HUES64 (cell line): ENCODE data around the gene CAMK1G.

Experiments used
- H3K27ac ChIP-seq: 2 replicates; pipeline ENCODE4 v1.7.0; 2013; ENCODE audit warnings: low read depth, low read length, inconsistent platforms
- H3K27me3 ChIP-seq: 2 replicates; pipeline ENCODE4 v1.6.1; 2013; ENCODE audit warnings: mild to moderate bottlenecking, low read length; ENCODE audit not compliant: insufficient read depth
- H3K36me3 ChIP-seq: 2 replicates; pipeline ENCODE4 v1.6.1; 2013; ENCODE audit warnings: mild to moderate bottlenecking, low read length; ENCODE audit not compliant: insufficient read depth
- H3K4me1 ChIP-seq: 2 replicates; pipeline ENCODE4 v1.6.1; 2013; ENCODE audit warnings: mild to moderate bottlenecking, low read length, moderate library complexity; ENCODE audit not compliant: insufficient read depth
- H3K4me3 ChIP-seq: 2 replicates; pipeline ENCODE4 v1.5.1; 2013; ENCODE audit warnings: mild to moderate bottlenecking, low read length, moderate library complexity
- H3K9ac ChIP-seq: 2 replicates; pipeline ENCODE4 v1.6.1; 2013; ENCODE audit warnings: mild to moderate bottlenecking, low read depth, low read length
- H3K9me3 ChIP-seq: 2 replicates; pipeline ENCODE4 v1.6.1; 2013; ENCODE audit warnings: low read depth, low read length; ENCODE audit not compliant: insufficient read depth
- WGBS: fragments of 150-250, 120-280 bp; methylation state at CpG from one replicate; pipeline ENCODE4 v1.1.7; 2013; ENCODE audit warnings: missing lambda C conversion rate; 5-methylcytosine and 5-hydroxymethylcytosine counted together

CAMK1G gene

GRCh38 chr1:209586221-209586740, 2.8 kb downstream of the CAMK1G start:
- no peaks in the 10 kb centered on the region for H3K9me3 ChIP-seq
- WGBS: 83% methylated on average over 4 of the region's 4 CpGs
- H3K36me3 ChIP-seq: no peaks in the 10 kb centered on the region
- H3K4me1 ChIP-seq: peaks cover 11% of the 10 kb centered on the region
- H3K4me3 ChIP-seq: peak overlapping the region; percentile 24; the same call in 1 of the 2 replicates
- no peak overlapping the region for H3K27ac ChIP-seq
- H3K27me3 ChIP-seq: peaks cover 32% of the 10 kb centered on the region
- no peak overlapping the region for H3K9ac ChIP-seq

GRCh38 chr1:209587789-209588188, 4.3 kb downstream of the CAMK1G start:
- WGBS: 92% methylated on average over 3 of the region's 3 CpGs
- Histone ChIP-seq H3K4me1 (peaks cover 11% of the 10 kb centered on the region), H3K27ac (no peak overlapping the region)

GRCh38 chr1:209589440-209589839, 5.9 kb downstream of the CAMK1G start:
- Histone ChIP-seq H3K4me3 (no peak overlapping the region), H3K36me3 (no peaks in the 10 kb centered on the region), H3K9me3 (no peaks in the 10 kb centered on the region), H3K9ac (no peak overlapping the region), H3K27me3 (peaks cover 27% of the 10 kb centered on the region), H3K4me1 (peaks cover 2% of the 10 kb centered on the region), H3K27ac (no peak overlapping the region)
- 91% methylated on average over 2 of the region's 2 CpGs for WGBS

More at GRCh38 chr1:209587789-209588188, 4.3 kb downstream of the CAMK1G start:
- no peak overlapping the region for H3K4me3 ChIP-seq
- H3K9ac ChIP-seq: no peak overlapping the region
- peaks cover 32% of the 10 kb centered on the region for H3K27me3 ChIP-seq
- no peaks in the 10 kb centered on the region for H3K9me3 ChIP-seq
- no peaks in the 10 kb centered on the region for H3K36me3 ChIP-seq

- Histone ChIP-seq H3K27me3 (peaks cover 22% of the 10 kb centered on the region), H3K4me1 (no peaks in the 10 kb centered on the region; the same call in 1 of the 2 replicates), H3K9me3 (no peaks in the 10 kb centered on the region), H3K4me3 (no peak overlapping the region), H3K27ac (no peak overlapping the region), H3K9ac (no peak overlapping the region), H3K36me3 (no peaks in the 10 kb centered on the region)
- WGBS: 93% methylated on average over 6 of the region's 6 CpGs
These were observed 6.3 kb downstream of the CAMK1G start for GRCh38 chr1:209589863-209590262.

- H3K4me3 ChIP-seq: no peak overlapping the region
- 42% methylated on average over 6 of the region's 6 CpGs for WGBS
- peaks cover 17% of the 10 kb centered on the region for H3K27me3 ChIP-seq
- no peak overlapping the region for H3K27ac ChIP-seq
- no peaks in the 10 kb centered on the region; the same call in 1 of the 2 replicates for H3K4me1 ChIP-seq
- no peaks in the 10 kb centered on the region for H3K36me3 ChIP-seq
- no peak overlapping the region for H3K9ac ChIP-seq
- no peaks in the 10 kb centered on the region for H3K9me3 ChIP-seq
These were observed 6.9 kb downstream of the CAMK1G start for GRCh38 chr1:209590405-209590804.

GRCh38 chr1:209593747-209594146, 10.2 kb downstream of the CAMK1G start:
- no peak overlapping the region for H3K4me3 ChIP-seq
- no peaks in the 10 kb centered on the region for H3K9me3 ChIP-seq
- no peaks in the 10 kb centered on the region for H3K36me3 ChIP-seq
- no peaks in the 10 kb centered on the region for H3K4me1 ChIP-seq
- no peaks in the 10 kb centered on the region for H3K27me3 ChIP-seq
- WGBS: 78% methylated on average over 2 of the region's 2 CpGs
- no peak overlapping the region for H3K9ac ChIP-seq
- H3K27ac ChIP-seq: no peak overlapping the region

GRCh38 chr1:209594440-209594839, 10.9 kb downstream of the CAMK1G start:
- no peaks in the 10 kb centered on the region for H3K27me3 ChIP-seq
- no peaks in the 10 kb centered on the region for H3K4me1 ChIP-seq
- H3K9me3 ChIP-seq: no peaks in the 10 kb centered on the region
- no peak overlapping the region for H3K27ac ChIP-seq
- H3K9ac ChIP-seq: no peak overlapping the region
- no peak overlapping the region for H3K4me3 ChIP-seq
- H3K36me3 ChIP-seq: no peaks in the 10 kb centered on the region
- 96% methylated on average over 1 of the region's 1 CpG for WGBS

GRCh38 chr1:209595028-209595427, 11.5 kb downstream of the CAMK1G start:
- WGBS: 89% methylated on average over 9 of the region's 9 CpGs
- H3K9ac ChIP-seq: no peak overlapping the region
- no peaks in the 10 kb centered on the region for H3K4me1 ChIP-seq
- no peak overlapping the region for H3K4me3 ChIP-seq
- no peaks in the 10 kb centered on the region for H3K9me3 ChIP-seq
- no peaks in the 10 kb centered on the region for H3K36me3 ChIP-seq
- H3K27ac ChIP-seq: no peak overlapping the region
- H3K27me3 ChIP-seq: no peaks in the 10 kb centered on the region

GRCh38 chr1:209595599-209596285, 12.2 kb downstream of the CAMK1G start:
- Histone ChIP-seq H3K36me3 (no peaks in the 10 kb centered on the region), H3K4me3 (no peak overlapping the region), H3K27ac (no peak overlapping the region), H3K9me3 (no peaks in the 10 kb centered on the region), H3K4me1 (no peaks in the 10 kb centered on the region), H3K27me3 (no peaks in the 10 kb centered on the region), H3K9ac (no peak overlapping the region)
- 89% methylated on average over 10 of the region's 10 CpGs for WGBS

GRCh38 chr1:209597499-209597898, 14.0 kb downstream of the CAMK1G start:
- 100% methylated on average over 2 of the region's 2 CpGs for WGBS
- H3K9ac ChIP-seq: no peak overlapping the region
- H3K36me3 ChIP-seq: no peaks in the 10 kb centered on the region
- no peak overlapping the region for H3K4me3 ChIP-seq
- no peak overlapping the region for H3K27ac ChIP-seq
- no peaks in the 10 kb centered on the region for H3K4me1 ChIP-seq
- H3K9me3 ChIP-seq: no peaks in the 10 kb centered on the region
- H3K27me3 ChIP-seq: no peaks in the 10 kb centered on the region

GRCh38 chr1:209598227-209598626, 14.7 kb downstream of the CAMK1G start:
- Histone ChIP-seq H3K27me3 (no peaks in the 10 kb centered on the region), H3K4me1 (no peaks in the 10 kb centered on the region), H3K9ac (no peak overlapping the region), H3K9me3 (no peaks in the 10 kb centered on the region), H3K4me3 (no peak overlapping the region), H3K27ac (no peak overlapping the region), H3K36me3 (no peaks in the 10 kb centered on the region)
- WGBS: 86% methylated on average over 1 of the region's 1 CpG
